K562 (cell line): Measurements from ENCODE around the gene PRR11. TPM values are rescaled to one million over a fixed set of nuclear protein-coding genes. Genes with fewer than 3 reads are reported as not detected.

Experiments
- ATAC-seq: fragments of 200-7000 bp; cut with Tn5 transposase; 3 replicates; pipeline ENCODE4 v1.9.1; 2020; ENCODE audit warnings: moderate library complexity
- BruUV-seq: library from RNA; stranded (reverse); fragments of 400-500 nt; replicated peaks from 2 replicates; lab custom pipeline; 2021; lab: Mats Ljungman, UMichigan
- CTCF ChIA-PET: fragments of 300-600 bp; formaldehyde crosslinking; extraction: SDS; loops from one replicate; lab custom pipeline; 2021; ENCODE audit warnings: low intra/inter-chr PET ratio; lab: Yijun Ruan, JAX
- POLR2A ChIA-PET: fragments of 300-600, 350-650 bp; sonication (Branson Sonifier 250); formaldehyde crosslinking; extraction: SDS; loops from one replicate; lab custom pipeline; 2021; ENCODE audit warnings: antibody characterized with exemption, inconsistent platforms; lab: Yijun Ruan, JAX
- DNase-seq, 4 experiments: peaks; one replicate each; pipeline versions ENCODE4 v3.0.0 to v3.0.0-alpha.2; 2011 to 2018; ENCODE audit warnings: low spot score in 3 of 4, mixed read lengths in 3 of 4; ENCODE audit errors: extremely low read depth in 1 of 4
- FAIRE-seq: peaks from 2 replicates; lab custom pipeline; 2011; peaks lifted over from hg19 to GRCh38; lab: Jason Lieb, UNC
- H2AFZ ChIP-seq: 2 replicates; pipeline ENCODE4 v1.6.0; 2011; ENCODE audit warnings: low read depth, low read length, control low read depth, inconsistent platforms
- H3K27ac ChIP-seq: fragments of 200-600 bp; 3 replicates; pipeline ENCODE4 v1.8.0; 2011; ENCODE audit warnings: low read depth, mild to moderate bottlenecking, control low read depth, inconsistent platforms, low read length, moderate library complexity, mixed read lengths; ENCODE audit errors: extremely low read depth
- H3K27me3 ChIP-seq, 2 experiments: fragments of 300-600 bp in 1 of 2; 2 replicates in 1 of 2; 3 replicates in 1 of 2; pipeline versions ENCODE4 v1.6.0 to v1.8.0; 2011; ENCODE audit warnings: inconsistent platforms in 2 of 2, low read length in 2 of 2, mild to moderate bottlenecking in 1 of 2, mixed read lengths in 1 of 2, moderate library complexity in 1 of 2; ENCODE audit not compliant: control insufficient read depth in 2 of 2, insufficient read depth in 2 of 2
- H3K36me3 ChIP-seq: fragments of 300-600 bp; 3 replicates; pipeline ENCODE4 v1.8.0; 2011; ENCODE audit warnings: mild to moderate bottlenecking, low read length, inconsistent platforms; ENCODE audit not compliant: control insufficient read depth, insufficient read depth
- H3K4me1 ChIP-seq, 2 experiments: fragments of 200-600 bp in 1 of 2; replicated peaks in 1 of 2; 2 replicates in 1 of 2; 3 replicates in 1 of 2; pipeline versions ENCODE4 v1.5.1 to v1.8.0; 2011; ENCODE audit warnings: inconsistent platforms in 2 of 2, low read length in 2 of 2, mild to moderate bottlenecking in 1 of 2, mixed read lengths in 1 of 2, moderate library complexity in 1 of 2; ENCODE audit not compliant: control insufficient read depth in 2 of 2, insufficient read depth in 2 of 2
- H3K4me2 ChIP-seq: 2 replicates; pipeline ENCODE4 v1.6.1; 2011; ENCODE audit warnings: low read length, control low read depth, inconsistent platforms, mixed read lengths; ENCODE audit not compliant: insufficient read depth
- H3K4me3 ChIP-seq: fragments of 200-600 bp; sonication (generic), shearing (Covaris generic); 2 replicates; pipeline ENCODE4 v1.5.1; 2016; ENCODE audit warnings: control low read depth, inconsistent platforms
- H3K79me2 ChIP-seq: fragments of 200-600 bp; 3 replicates; pipeline ENCODE4 v1.8.0; 2011; ENCODE audit warnings: low read length, inconsistent platforms; ENCODE audit not compliant: control insufficient read depth, insufficient read depth
- H3K9ac ChIP-seq, 2 experiments: 2 replicates each; pipeline versions ENCODE4 v1.6.0 to v1.6.1; 2011; ENCODE audit warnings: low read depth in 2 of 2, low read length in 2 of 2, control low read depth in 1 of 2, inconsistent platforms in 1 of 2, mild to moderate bottlenecking in 1 of 2, mixed read lengths in 1 of 2; ENCODE audit not compliant: insufficient read depth in 1 of 2
- H3K9me1 ChIP-seq: one replicate; pipeline ENCODE4 v1.6.0; 2011; ENCODE audit warnings: inconsistent platforms, mild to moderate bottlenecking, low read length, moderate library complexity; ENCODE audit not compliant: control insufficient read depth, insufficient read depth
- H3K9me3 ChIP-seq: replicated peaks from 2 replicates; pipeline ENCODE4 v1.5.1; 2011; ENCODE audit warnings: low read depth, low read length, inconsistent platforms; ENCODE audit not compliant: control insufficient read depth, insufficient read depth
- H4K20me1 ChIP-seq: replicated peaks from 2 replicates; pipeline ENCODE4 v1.6.1; 2011; ENCODE audit warnings: low read length, inconsistent platforms, mixed read lengths; ENCODE audit not compliant: control insufficient read depth, insufficient read depth
- BRCA1 ChIP-seq, 2 experiments: fragments of 450-650 bp in 1 of 2; sonication (generic) in 1 of 2; formaldehyde crosslinking in 1 of 2; IDR thresholded peaks; 2 replicates each; pipeline versions ENCODE4 v1.5.0 to v1.6.1; 2017 to 2020; ENCODE audit warnings: mild to moderate bottlenecking in 1 of 2, missing genetic modification reagents in 1 of 2
- NFIC ChIP-seq: fragments of 450-650 bp; IDR thresholded peaks from 2 replicates; pipeline ENCODE4 v1.6.1; 2017; ENCODE audit warnings: mild to moderate bottlenecking, inconsistent platforms
- XRCC4 ChIP-seq: IDR thresholded peaks from one replicate; pipeline ENCODE4 v1.6.1; 2011; ENCODE audit not compliant: insufficient read depth, insufficient read length; ENCODE audit errors: extremely low read depth
- ZNF121 ChIP-seq: sonication (generic); formaldehyde crosslinking; conservative IDR thresholded peaks from 2 replicates; pipeline ENCODE4 v1.8.0; 2022; ENCODE audit warnings: missing genetic modification reagents
- WGBS: fragments of 100-300 bp; shearing (Covaris generic); methylation state at CpG from one replicate; pipeline ENCODE4 v1.1.6; 2016; ENCODE audit warnings: low coverage, mixed read lengths; ENCODE audit not compliant: insufficient coverage; ENCODE audit errors: missing lambda C conversion rate; 5-methylcytosine and 5-hydroxymethylcytosine counted together
- in situ Hi-C: fragments of 300-500 bp; cut with MboI; formaldehyde crosslinking; loops from 4 replicates; pipeline ENCODE4 v1.15.0; 2018; ENCODE audit warnings: inconsistent platforms, mixed read lengths
- intact Hi-C: fragments of 100-400 bp; cut with micrococcal nuclease; formaldehyde crosslinking; loops from 2 replicates; pipeline ENCODE4 v1.14.2; 2022
- polyA plus RNA-seq, 8 experiments: library from polyadenylated mRNA; depleted of rRNA in 4 of 8; stranded (reverse) in 5 of 8; unstranded in 3 of 8; fragments of >200 nt; fragmentation: Nextera tagmentation in 2 of 8; fragmentation: Illumina TruSeq in 1 of 8; extraction: Ambion mirVana in 2 of 8; extraction: Trizol in 1 of 8; gene quantifications; 2 replicates each; pipeline versions ENCODE4 v1.2.1 to v1.2.3, GENCODE V29; 2011 to 2014; ENCODE audit warnings: inconsistent platforms in 1 of 8, missing spikeins in 1 of 8
- total RNA-seq, 7 experiments: library from RNA; depleted of rRNA in 6 of 7; stranded (reverse); fragments of >200 nt in 6 of 7; fragmentation: Illumina TruSeq in 2 of 7; extraction: Trizol in 2 of 7; gene quantifications; 2 replicates each; pipeline versions ENCODE4 v1.2.1 to v1.2.3, GENCODE V29; 2011 to 2021; ENCODE audit warnings: low replicate concordance in 1 of 7

PRR11 gene
- total and polyA plus RNA-seq, 9 of the 15 experiments (the other 6 are each of a cell fraction or from before 2014, with no cell fraction given), result 13.3 to 75.2 (median 46.4) TPM

- Histone ChIP-seq H3K36me3 (peaks cover 34% of the 10 kb centered on the region; the same call in 2 of the 3 replicates), H3K4me2 (no peak overlapping the region)
These were observed 19.5 kb downstream of the PRR11 start for GRCh38 chr17:59175076-59175475.

GRCh38 chr17:59178266-59178985, 22.9 kb downstream of the PRR11 start:
- no TSS peak for BruUV-seq
- FAIRE-seq (no peak), ATAC-seq (no peak), DNase-seq (no peak)
- in situ Hi-C loops, result no loop called here
- CTCF ChIA-PET, result no interaction called here
- no peak overlapping the region for H3K27ac ChIP-seq
- no peaks in the 10 kb centered on the region for H3K9me1 ChIP-seq
- no peak overlapping the region for H2AFZ ChIP-seq
- peaks cover 16% of the 10 kb centered on the region; the same call in 2 of the 3 replicates for H3K36me3 ChIP-seq
- H3K79me2 ChIP-seq, result no peaks in the 10 kb centered on the region
- intact Hi-C loops, result no loop called here
- no peaks in the 10 kb centered on the region for H4K20me1 ChIP-seq
- H3K4me3 ChIP-seq, result no peak overlapping the region
- 57% methylated on average over 7 of the region's 7 CpGs for WGBS
- H3K9me3 ChIP-seq, result no peaks in the 10 kb centered on the region
- peak overlapping the region in 1 of 2 experiments; percentile 45; a peak in 1 of 4 replicates for H3K9ac ChIP-seq
- TF ChIP-seq NFIC (peak; percentile 65), XRCC4 (no peak)
- no peaks in the 10 kb centered on the region; a peak in 1 of 5 replicates for H3K4me1 ChIP-seq
- no peak overlapping the region for H3K4me2 ChIP-seq
- no peaks in the 10 kb centered on the region for H3K27me3 ChIP-seq
- POLR2A ChIA-PET, result interaction anchor here (1.6 kb wide), 1 partner anchor 15 kb away, joined by 6 read pairs; no protein-coding TSS in a partner anchor

More at GRCh38 chr17:59175076-59175475, 19.5 kb downstream of the PRR11 start:
- no peak for DNase-seq
- no peak overlapping the region for H2AFZ ChIP-seq
- H3K9me1 ChIP-seq, result no peaks in the 10 kb centered on the region
- no peaks in the 10 kb centered on the region for H3K79me2 ChIP-seq
- H3K27ac ChIP-seq, result no peak overlapping the region
- no peak for ATAC-seq
- TF ChIP-seq BRCA1 (IDR thresholded peaks at IDR 0.05) (no peak), BRCA1 (CRISPR knock-in tag; IDR thresholded peaks at IDR 0.05) (no peak), ZNF121 (CRISPR knock-in tag) (peak; percentile 50; the same call in 1 of the 2 replicates)
- H4K20me1 ChIP-seq, result no peaks in the 10 kb centered on the region
- no peaks in the 10 kb centered on the region; a peak in 1 of 5 replicates for H3K4me1 ChIP-seq
- 93% methylated on average over 7 of the region's 7 CpGs for WGBS
- no peak for FAIRE-seq
- no peaks in the 10 kb centered on the region; the same call in 1 of the 2 replicates for H3K9me3 ChIP-seq
- H3K27me3 ChIP-seq, result no peaks in the 10 kb centered on the region
- BruUV-seq, result no TSS peak
- intact Hi-C loops (no loop called here), in situ Hi-C loops (no loop called here)
- H3K9ac ChIP-seq, result no peak overlapping the region
- CTCF ChIA-PET, result no interaction called here
- no peak overlapping the region for H3K4me3 ChIP-seq
- POLR2A ChIA-PET, result interaction anchor here (1.1 to 1.5 kb wide), 2 partner anchors 11 to 14 kb away, joined by 3 to 4 read pairs; no protein-coding TSS in a partner anchor
